Measurements from ENCODE around the gene KRT77.
"Not testable (repeated sequence)": the region's sequence is repeated elsewhere in the genome, so short reads cannot be mapped to it uniquely, and the experiment has no call there.

KRT77 gene

GRCh38 chr12:52682938-52683574, 20.3 kb downstream of the KRT77 start:
- DNase-seq, result no peak
- intact Hi-C loops (cut with DNase I), result no loop called here

- no peak for DNase-seq
- intact Hi-C loops (cut with DNase I), result no loop called here
These were observed 21.0 kb downstream of the KRT77 start for GRCh38 chr12:52682381-52682660.

- intact Hi-C loops (cut with DNase I), result no loop called here
- no peak for DNase-seq
These were observed 21.6 kb downstream of the KRT77 start for GRCh38 chr12:52681526-52682380.

GRCh38 chr12:52680363-52680762, 23.0 kb downstream of the KRT77 start, which contains the start of gene KRT1:
Gene KRT1 (minus strand): TSS chr12:52680407. CDS start chr12:52680348, 59 bp downstream.
- no peak for DNase-seq
- intact Hi-C loops (cut with DNase I), result no loop called here

GRCh38 chr12:52679875-52680274, 23.4 kb downstream of the KRT77 start:
- intact Hi-C loops (cut with DNase I), result no loop called here
- DNase-seq, result no peak

- intact Hi-C loops (cut with DNase I), result no loop called here
- no peak for DNase-seq
These were observed 25.7 kb downstream of the KRT77 start for GRCh38 chr12:52677671-52678070.

GRCh38 chr12:52677126-52677525, 26.2 kb downstream of the KRT77 start:
- DNase-seq, result no peak
- intact Hi-C loops (cut with DNase I), result no loop called here

GRCh38 chr12:52676163-52676562, 27.2 kb downstream of the KRT77 start:
- no peak for DNase-seq
- intact Hi-C loops (cut with DNase I), result no loop called here

- intact Hi-C loops (cut with DNase I), result no loop called here
- DNase-seq, result no peak
These were observed 28.0 kb downstream of the KRT77 start for GRCh38 chr12:52675301-52675701.

GRCh38 chr12:52674433-52674775, 28.9 kb downstream of the KRT77 start:
- DNase-seq, result no peak
- intact Hi-C loops (cut with DNase I), result no loop called here

GRCh38 chr12:52673713-52674432, 29.5 kb downstream of the KRT77 start:
- DNase-seq, result no peak
- intact Hi-C loops (cut with DNase I), result no loop called here

- intact Hi-C loops (cut with DNase I), result no loop called here
- peak in 2 of 42 donors; percentile 14 to 40 for DNase-seq
These were observed 30.1 kb downstream of the KRT77 start for GRCh38 chr12:52673217-52673616.

GRCh38 chr12:52672321-52672933, 30.9 kb downstream of the KRT77 start:
- intact Hi-C loops (cut with DNase I), result no loop called here
- no peak for DNase-seq

- no peak for DNase-seq
- intact Hi-C loops (cut with DNase I), result no loop called here
These were observed 32.4 kb downstream of the KRT77 start for GRCh38 chr12:52670961-52671360.

GRCh38 chr12:52670506-52670905, 32.8 kb downstream of the KRT77 start:
- intact Hi-C loops (cut with DNase I), result no loop called here
- no peak for DNase-seq

- intact Hi-C loops (cut with DNase I), result not testable (repeated sequence)
These were observed 33.4 kb downstream of the KRT77 start for GRCh38 chr12:52669941-52670340.

GRCh38 chr12:52669426-52669825, 33.9 kb downstream of the KRT77 start:
- intact Hi-C loops (cut with DNase I), result no loop called here
- no peak for DNase-seq

More at GRCh38 chr12:52669941-52670340, 33.4 kb downstream of the KRT77 start:
- DNase-seq, result not testable (repeated sequence)

GRCh38 chr12:52667931-52668330, 35.4 kb downstream of the KRT77 start:
- intact Hi-C loops (cut with DNase I), result no loop called here

GRCh38 chr12:52667509-52667908, 35.8 kb downstream of the KRT77 start:
- intact Hi-C loops (cut with DNase I), result no loop called here
- DNase-seq, result no peak

More at GRCh38 chr12:52667931-52668330, 35.4 kb downstream of the KRT77 start:
- DNase-seq, result no peak

- intact Hi-C loops (cut with DNase I), result no loop called here
These were observed 36.9 kb downstream of the KRT77 start for GRCh38 chr12:52666471-52666870.

More at GRCh38 chr12:52666471-52666870, 36.9 kb downstream of the KRT77 start:
- no peak for DNase-seq

Data from head of caudate nucleus (tissue), 42 donors.